Esophagus squamous epithelium (tissue), 4 donors: ENCODE measurements around the gene TRIM24.

Experiments
- CTCF ChIP-seq, 6 experiments: fragments of 450-650 bp in 4 of 6; fragments of 200-600 bp in 2 of 6; sonication (generic) in 2 of 6; IDR thresholded peaks; one replicate each; pipeline ENCODE4 v1.5.1; 2016 to 2019; ENCODE audit warnings: antibody characterized with exemption in 6 of 6, mild to moderate bottlenecking in 4 of 6, moderate library complexity in 4 of 6
- POLR2A ChIP-seq, 4 donors: fragments of 450-650 bp; IDR thresholded peaks; one replicate each; pipeline ENCODE4 v1.6.1; 2017; ENCODE audit warnings: antibody characterized with exemption in 4 of 4, mild to moderate bottlenecking in 4 of 4, moderate library complexity in 3 of 4

GRCh38 chr7:138510003-138510402, 49.9 kb downstream of the TRIM24 start:
- TF ChIP-seq POLR2A (IDR thresholded peaks at IDR 0.05), result no peak
- no peak for TF ChIP-seq CTCF (IDR thresholded peaks at IDR 0.05)
